Measurements from ENCODE around the gene MAML3.

Gene MAML3

GRCh38 chr4:140096921-140097320, 57.1 kb downstream of the MAML3 start:
- no peak for DNase-seq

GRCh38 chr4:140096483-140096861, 57.5 kb downstream of the MAML3 start:
- DNase-seq = no peak

- DNase-seq = peak; percentile 62
These were observed 58.1 kb downstream of the MAML3 start for GRCh38 chr4:140095694-140096482.

- DNase-seq = peak; percentile 50
These were observed 59.3 kb downstream of the MAML3 start for GRCh38 chr4:140094438-140095420.

GRCh38 chr4:140092094-140092851, 61.7 kb downstream of the MAML3 start:
- no peak for DNase-seq

GRCh38 chr4:140091305-140091704, 62.7 kb downstream of the MAML3 start:
- no peak for DNase-seq

- DNase-seq = no peak
These were observed 63.7 kb downstream of the MAML3 start for GRCh38 chr4:140090215-140090731.

GRCh38 chr4:140089216-140089615, 64.8 kb downstream of the MAML3 start:
- DNase-seq = no peak

GRCh38 chr4:140088323-140088967, 65.5 kb downstream of the MAML3 start:
- DNase-seq = no peak

GRCh38 chr4:140085881-140086280, 68.1 kb downstream of the MAML3 start:
- no peak for DNase-seq

GRCh38 chr4:140085062-140085622, 68.8 kb downstream of the MAML3 start:
- DNase-seq = no peak

- DNase-seq = no peak
These were observed 69.6 kb downstream of the MAML3 start for GRCh38 chr4:140084385-140084784.

GRCh38 chr4:140082391-140082755, 71.6 kb downstream of the MAML3 start:
- no peak for DNase-seq

- DNase-seq = no peak
These were observed 72.2 kb downstream of the MAML3 start for GRCh38 chr4:140081641-140082390.

GRCh38 chr4:140080883-140081282, 73.1 kb downstream of the MAML3 start:
- no peak for DNase-seq

GRCh38 chr4:140078366-140078765, 75.6 kb downstream of the MAML3 start:
- DNase-seq = no peak

GRCh38 chr4:140076307-140076706, 77.7 kb downstream of the MAML3 start:
- no peak for DNase-seq

GRCh38 chr4:140071806-140072205, 82.2 kb downstream of the MAML3 start:
- peak; percentile 42 for DNase-seq

- DNase-seq = no peak
These were observed 83.0 kb downstream of the MAML3 start for GRCh38 chr4:140070973-140071372.

GRCh38 chr4:140070366-140070765, 83.6 kb downstream of the MAML3 start:
- DNase-seq = no peak

- no peak for DNase-seq
These were observed 84.9 kb downstream of the MAML3 start for GRCh38 chr4:140069066-140069465.

Measured in effector CD4-positive, alpha-beta T cell (primary cell).